ENCODE data around the gene FGD5.

The FGD5 gene

DNA sequence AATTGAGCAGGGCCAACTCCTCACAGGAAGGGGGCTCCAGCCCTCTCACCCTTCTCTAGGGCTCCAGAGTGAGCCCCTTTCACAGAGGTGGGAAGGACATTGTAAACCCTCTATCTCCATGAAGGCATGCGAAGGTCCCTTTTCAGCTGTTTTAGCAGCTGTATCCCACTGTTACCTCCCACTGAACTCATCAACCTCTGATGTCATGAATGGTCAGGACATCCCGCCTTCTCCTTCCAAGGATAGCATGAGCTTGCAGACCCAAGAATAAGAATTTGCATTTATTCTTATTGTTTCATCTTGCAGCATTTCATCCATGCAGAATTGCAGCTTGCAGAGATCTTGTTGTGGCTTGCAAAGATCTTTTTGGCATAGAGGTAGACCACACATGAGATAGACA is 24.3 kb upstream of the FGD5 start:
- Histone ChIP-seq H3K4me3 (ENCODE audit: low read depth in 1 of 2, low read length in 1 of 2) (no peak overlapping the region), H3K27ac (no peak overlapping the region), H3K4me1 (ENCODE audit: control insufficient read depth in 1 of 2, insufficient read depth in 1 of 2, low read depth in 1 of 2, low read length in 1 of 2) (no peaks in the 10 kb centered on the region), H3K36me3 (no peaks in the 10 kb centered on the region), H3K9me3 (no peaks in the 10 kb centered on the region), H3K27me3 (peaks cover 34% of the 10 kb centered on the region)
- TF ChIP-seq, protein P1, sequence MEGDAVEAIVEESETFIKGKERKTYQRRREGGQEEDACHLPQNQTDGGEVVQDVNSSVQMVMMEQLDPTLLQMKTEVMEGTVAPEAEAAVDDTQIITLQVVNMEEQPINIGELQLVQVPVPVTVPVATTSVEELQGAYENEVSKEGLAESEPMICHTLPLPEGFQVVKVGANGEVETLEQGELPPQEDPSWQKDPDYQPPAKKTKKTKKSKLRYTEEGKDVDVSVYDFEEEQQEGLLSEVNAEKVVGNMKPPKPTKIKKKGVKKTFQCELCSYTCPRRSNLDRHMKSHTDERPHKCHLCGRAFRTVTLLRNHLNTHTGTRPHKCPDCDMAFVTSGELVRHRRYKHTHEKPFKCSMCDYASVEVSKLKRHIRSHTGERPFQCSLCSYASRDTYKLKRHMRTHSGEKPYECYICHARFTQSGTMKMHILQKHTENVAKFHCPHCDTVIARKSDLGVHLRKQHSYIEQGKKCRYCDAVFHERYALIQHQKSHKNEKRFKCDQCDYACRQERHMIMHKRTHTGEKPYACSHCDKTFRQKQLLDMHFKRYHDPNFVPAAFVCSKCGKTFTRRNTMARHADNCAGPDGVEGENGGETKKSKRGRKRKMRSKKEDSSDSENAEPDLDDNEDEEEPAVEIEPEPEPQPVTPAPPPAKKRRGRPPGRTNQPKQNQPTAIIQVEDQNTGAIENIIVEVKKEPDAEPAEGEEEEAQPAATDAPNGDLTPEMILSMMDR (IDR thresholded peaks at IDR 0.05) = no peak

DNA sequence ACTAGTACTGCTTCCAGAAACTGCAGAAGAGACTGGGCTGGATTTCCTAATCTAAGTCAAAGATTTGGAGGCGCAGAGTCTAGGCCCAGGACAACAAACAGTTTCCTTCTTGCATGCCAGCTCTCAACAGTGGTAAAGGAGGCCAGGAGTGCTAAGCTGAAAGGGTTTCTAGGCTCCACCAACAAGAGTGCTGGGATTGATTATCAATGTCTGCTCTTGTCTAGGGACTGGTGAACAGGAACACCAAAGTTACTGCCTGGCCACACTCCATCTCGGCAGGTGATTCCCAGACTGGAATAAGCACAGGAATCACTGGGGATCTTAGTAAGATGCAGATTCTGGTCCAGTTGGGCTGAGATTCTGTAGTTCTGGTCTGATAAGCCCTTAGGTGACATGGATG is 22.8 kb upstream of the FGD5 start:
- Histone ChIP-seq H3K4me1 (ENCODE audit: control insufficient read depth in 1 of 2, insufficient read depth in 1 of 2, low read depth in 1 of 2, low read length in 1 of 2) (no peaks in the 10 kb centered on the region), H3K27me3 (peaks cover 30% of the 10 kb centered on the region), H3K36me3 (no peaks in the 10 kb centered on the region), H3K27ac (no peak overlapping the region), H3K9me3 (no peaks in the 10 kb centered on the region), H3K4me3 (ENCODE audit: low read depth in 1 of 2, low read length in 1 of 2) (no peak overlapping the region)
- TF ChIP-seq, protein P1 (IDR thresholded peaks at IDR 0.05) = no peak

DNA sequence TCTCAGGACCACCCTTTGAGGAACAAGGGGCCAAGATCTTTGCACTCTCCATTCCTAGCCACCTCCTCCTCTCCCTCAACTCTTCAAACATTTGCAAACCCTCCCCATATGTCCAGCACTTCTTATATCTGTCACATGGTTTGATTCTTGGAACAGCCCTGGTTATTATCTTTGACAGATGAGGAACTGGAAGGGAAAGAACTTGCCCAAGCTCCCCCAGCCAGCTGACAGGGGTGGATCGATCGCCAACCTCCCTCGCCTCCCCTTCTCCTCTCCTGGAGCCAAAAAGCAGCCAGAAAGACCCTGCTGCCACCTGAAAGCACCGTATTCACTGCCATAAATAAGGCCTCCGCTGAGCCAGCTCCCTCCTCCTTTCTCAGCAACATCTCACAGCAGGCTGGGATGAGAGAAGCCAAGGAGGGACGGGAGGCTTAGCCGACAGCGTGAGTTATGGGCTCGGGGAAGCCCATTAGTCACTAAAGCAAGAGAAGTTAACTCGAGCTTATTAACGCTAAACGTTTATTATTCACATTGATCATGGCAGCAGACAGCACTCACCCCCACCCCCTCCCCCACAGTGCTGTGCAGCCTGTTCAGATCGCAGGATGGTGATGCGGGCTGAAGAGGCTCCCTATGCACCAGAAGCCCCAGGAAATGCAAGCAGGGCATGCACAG is 22.2 kb upstream of the FGD5 start:
- Histone ChIP-seq H3K27me3 (peaks cover 26% of the 10 kb centered on the region), H3K4me1 (ENCODE audit: control insufficient read depth in 1 of 2, insufficient read depth in 1 of 2, low read depth in 1 of 2, low read length in 1 of 2) (no peaks in the 10 kb centered on the region), H3K36me3 (no peaks in the 10 kb centered on the region), H3K27ac (no peak overlapping the region), H3K4me3 (ENCODE audit: low read depth in 1 of 2, low read length in 1 of 2) (no peak overlapping the region), H3K9me3 (no peaks in the 10 kb centered on the region)
- TF ChIP-seq, protein P1 (IDR thresholded peaks at IDR 0.05) = no peak

DNA sequence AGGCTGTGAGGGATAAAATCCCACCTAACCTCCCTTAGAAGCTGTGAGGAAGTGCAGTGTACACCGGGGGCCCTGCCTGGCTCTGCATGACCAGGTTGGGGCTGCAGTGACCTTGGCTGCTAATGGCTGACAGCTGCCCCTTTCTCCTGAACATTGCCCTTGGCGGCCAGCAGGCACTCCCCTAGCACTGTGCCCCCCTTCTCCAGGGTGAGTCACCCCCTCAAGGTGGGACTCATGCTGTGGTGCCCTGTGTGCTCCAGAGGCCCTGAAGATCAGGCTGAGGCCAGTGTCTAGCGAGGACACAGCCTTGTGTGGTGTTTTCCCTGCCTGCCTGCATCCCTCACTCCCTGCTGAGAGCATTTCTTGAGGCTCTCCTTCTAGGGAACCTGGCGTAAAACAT is 21.0 kb upstream of the FGD5 start:
- Histone ChIP-seq H3K27ac (no peak overlapping the region), H3K27me3 (peaks cover 36% of the 10 kb centered on the region), H3K36me3 (no peaks in the 10 kb centered on the region)

DNA sequence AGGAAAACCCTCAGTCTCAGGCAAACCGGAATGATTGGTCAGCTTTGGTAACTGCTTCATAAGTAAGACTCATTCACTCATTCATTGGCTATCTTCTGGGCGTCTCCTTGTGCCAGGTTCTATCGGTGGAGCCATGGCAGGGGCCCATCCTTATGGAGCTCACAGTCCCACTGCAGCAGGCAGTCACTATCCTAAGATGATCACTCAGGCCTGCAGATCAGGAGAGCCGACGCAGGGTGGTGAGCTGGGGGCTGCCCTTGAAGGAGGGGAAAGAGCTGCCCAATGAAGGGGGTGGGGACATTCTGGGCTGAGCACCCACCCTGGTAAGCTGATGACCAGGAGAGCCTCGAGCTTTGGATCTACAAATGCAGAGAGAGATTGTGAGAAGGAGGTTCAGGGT is 20.5 kb upstream of the FGD5 start:
- Histone ChIP-seq H3K27me3 (peaks cover 41% of the 10 kb centered on the region), H3K9me3 (no peaks in the 10 kb centered on the region)
- TF ChIP-seq, protein P1 (IDR thresholded peaks at IDR 0.05) = no peak

More for the DNA sequence above, 21.0 kb upstream of the FGD5 start:
- TF ChIP-seq, protein P1 (IDR thresholded peaks at IDR 0.05) = no peak
- no peak overlapping the region for H3K4me3 ChIP-seq (ENCODE audit: low read depth in 1 of 2, low read length in 1 of 2)
- no peaks in the 10 kb centered on the region for H3K4me1 ChIP-seq (ENCODE audit: control insufficient read depth in 1 of 2, insufficient read depth in 1 of 2, low read depth in 1 of 2, low read length in 1 of 2)
- H3K9me3 ChIP-seq = no peaks in the 10 kb centered on the region

More for the DNA sequence above, 20.5 kb upstream of the FGD5 start:
- Histone ChIP-seq H3K27ac (no peak overlapping the region), H3K4me3 (ENCODE audit: low read depth in 1 of 2, low read length in 1 of 2) (no peak overlapping the region), H3K36me3 (no peaks in the 10 kb centered on the region), H3K4me1 (ENCODE audit: control insufficient read depth in 1 of 2, insufficient read depth in 1 of 2, low read depth in 1 of 2, low read length in 1 of 2) (no peaks in the 10 kb centered on the region)
